Thyroid gland (tissue), 4 donors: ENCODE measurements around the gene PARD3B. TPM values are rescaled to one million over a fixed set of nuclear protein-coding genes. Genes with fewer than 3 reads are reported as not detected.

Experiments
- DNase-seq, 2 donors: peaks; one replicate each; pipeline ENCODE4 v3.0.0-alpha.2; 2019
- H3K27ac ChIP-seq, 3 donors: fragments of 200-600 bp; sonication (generic); 1 replicate in 2 of 3; 2 replicates in 1 of 3; pipeline ENCODE4 v1.5.1; 2016 to 2019; ENCODE audit warnings: mild to moderate bottlenecking in 1 of 3, moderate library complexity in 1 of 3
- H3K27me3 ChIP-seq: fragments of 200-600 bp; sonication (generic); one replicate; pipeline ENCODE4 v1.5.1; 2019
- H3K36me3 ChIP-seq, 2 donors: fragments of 200-600 bp; sonication (generic); one replicate each; pipeline ENCODE4 v1.5.1; 2016 to 2019
- H3K4me1 ChIP-seq, 2 donors: fragments of 200-600 bp; sonication (generic); one replicate each; pipeline ENCODE4 v1.5.1; 2017 to 2019
- H3K4me3 ChIP-seq, 3 donors: fragments of 200-600 bp; sonication (generic); replicated peaks in 1 of 3; 1 replicate in 2 of 3; 2 replicates in 1 of 3; pipeline ENCODE4 v1.5.1; 2016; ENCODE audit warnings: mild to moderate bottlenecking in 1 of 3
- H3K9me3 ChIP-seq: fragments of 200-600 bp; sonication (generic); one replicate; pipeline ENCODE4 v1.5.1; 2017
- CTCF ChIP-seq, 6 experiments: fragments of 200-600 bp in 3 of 6; fragments of 450-650 bp in 3 of 6; sonication (generic) in 3 of 6; IDR thresholded peaks; one replicate each; pipeline ENCODE4 v1.5.1; 2016 to 2019; ENCODE audit warnings: antibody characterized with exemption in 6 of 6, mild to moderate bottlenecking in 2 of 6, inconsistent platforms in 1 of 6, moderate library complexity in 1 of 6
- POLR2A ChIP-seq, 2 donors: fragments of 450-650 bp; IDR thresholded peaks; one replicate each; pipeline ENCODE4 v1.6.1; 2017; ENCODE audit warnings: antibody characterized with exemption in 2 of 2, mild to moderate bottlenecking in 2 of 2, moderate library complexity in 1 of 2
- WGBS, 2 donors: methylation state at CpG; one replicate each; pipeline ENCODE4 v1.1.5; 2017; 5-methylcytosine and 5-hydroxymethylcytosine counted together
- intact Hi-C: fragments of 100-400 bp; cut with DNase I; formaldehyde crosslinking; loops from one replicate; pipeline ENCODE4 v1.15.1; 2023
- total RNA-seq, 4 donors: library from RNA; depleted of rRNA; stranded (reverse); fragments of >200 nt; gene quantifications; one replicate each; pipeline ENCODE4 v1.2.3, GENCODE V29; 2016

Gene PARD3B
- total RNA-seq, 4 donors from 2014 or later = 27.0 to 43.4 (median 34.6) TPM

GRCh38 chr2:205087862-205088261 is 542.6 kb downstream of the PARD3B start:
- H3K27me3 ChIP-seq = no peaks in the 10 kb centered on the region
- intact Hi-C loops = no loop called here
- H3K9me3 ChIP-seq = no peaks in the 10 kb centered on the region
- TF ChIP-seq POLR2A (IDR thresholded peaks at IDR 0.05) (no peak), CTCF (IDR thresholded peaks at IDR 0.05) (no peak)
- no peak overlapping the region for H3K4me3 ChIP-seq
- no peaks in the 10 kb centered on the region for H3K36me3 ChIP-seq
- H3K27ac ChIP-seq = no peak overlapping the region
- H3K4me1 ChIP-seq = peaks cover 0 to 7% of the 10 kb centered on the region in 2 donors
- DNase-seq = no peak
- 96% methylated on average over 4 of the region's 4 CpGs for WGBS, 2 donors

- 85 to 88% methylated on average over 2 of the region's 2 CpGs for WGBS, 2 donors
- H3K4me3 ChIP-seq = no peak overlapping the region
- no peak for TF ChIP-seq CTCF (IDR thresholded peaks at IDR 0.05)
- no peak for TF ChIP-seq POLR2A (IDR thresholded peaks at IDR 0.05)
- H3K27me3 ChIP-seq = no peaks in the 10 kb centered on the region
- H3K4me1 ChIP-seq = peaks cover 0 to 7% of the 10 kb centered on the region in 2 donors
- DNase-seq = no peak
- intact Hi-C loops = no loop called here
- H3K36me3 ChIP-seq = no peaks in the 10 kb centered on the region
- no peak overlapping the region for H3K27ac ChIP-seq
- no peaks in the 10 kb centered on the region for H3K9me3 ChIP-seq
Measured at GRCh38 chr2:205089958-205090357, 544.7 kb downstream of the PARD3B start.

GRCh38 chr2:205091411-205091810 is 546.1 kb downstream of the PARD3B start:
- Histone ChIP-seq H3K9me3 (no peaks in the 10 kb centered on the region), H3K4me1 (peaks cover 0 to 7% of the 10 kb centered on the region in 2 donors), H3K27ac (no peak overlapping the region), H3K36me3 (no peaks in the 10 kb centered on the region), H3K27me3 (no peaks in the 10 kb centered on the region), H3K4me3 (no peak overlapping the region)
- TF ChIP-seq CTCF (IDR thresholded peaks at IDR 0.05) (no peak), POLR2A (IDR thresholded peaks at IDR 0.05) (no peak)
- intact Hi-C loops = no loop called here
- no peak for DNase-seq
- WGBS, 2 donors = 96% methylated on average over 3 of the region's 3 CpGs

- no peak for DNase-seq
- H3K9me3 ChIP-seq = no peaks in the 10 kb centered on the region
- no peak for TF ChIP-seq CTCF (IDR thresholded peaks at IDR 0.05)
- no peak for TF ChIP-seq POLR2A (IDR thresholded peaks at IDR 0.05)
- no peak overlapping the region for H3K4me3 ChIP-seq
- H3K27ac ChIP-seq = no peak overlapping the region
- WGBS, 2 donors = 95 to 97% methylated on average over 3 of the region's 3 CpGs
- no peaks in the 10 kb centered on the region for H3K36me3 ChIP-seq
- peaks cover 0 to 7% of the 10 kb centered on the region in 2 donors for H3K4me1 ChIP-seq
- intact Hi-C loops = no loop called here
- no peaks in the 10 kb centered on the region for H3K27me3 ChIP-seq
Measured at GRCh38 chr2:205094031-205094430, 548.8 kb downstream of the PARD3B start.

- no peak for DNase-seq
- H3K4me3 ChIP-seq = no peak overlapping the region
- no peaks in the 10 kb centered on the region for H3K36me3 ChIP-seq
- TF ChIP-seq POLR2A (IDR thresholded peaks at IDR 0.05) (no peak), CTCF (IDR thresholded peaks at IDR 0.05) (no peak)
- H3K27ac ChIP-seq = no peak overlapping the region
- no peaks in the 10 kb centered on the region for H3K4me1 ChIP-seq
- 89% methylated on average over 2 of the region's 2 CpGs for WGBS, 2 donors
- no peaks in the 10 kb centered on the region for H3K27me3 ChIP-seq
- intact Hi-C loops = no loop called here
- H3K9me3 ChIP-seq = no peaks in the 10 kb centered on the region
Measured at GRCh38 chr2:205103699-205104098, 558.4 kb downstream of the PARD3B start.
